ENCODE measurements around the gene CCL7.

Gene CCL7

DNA sequence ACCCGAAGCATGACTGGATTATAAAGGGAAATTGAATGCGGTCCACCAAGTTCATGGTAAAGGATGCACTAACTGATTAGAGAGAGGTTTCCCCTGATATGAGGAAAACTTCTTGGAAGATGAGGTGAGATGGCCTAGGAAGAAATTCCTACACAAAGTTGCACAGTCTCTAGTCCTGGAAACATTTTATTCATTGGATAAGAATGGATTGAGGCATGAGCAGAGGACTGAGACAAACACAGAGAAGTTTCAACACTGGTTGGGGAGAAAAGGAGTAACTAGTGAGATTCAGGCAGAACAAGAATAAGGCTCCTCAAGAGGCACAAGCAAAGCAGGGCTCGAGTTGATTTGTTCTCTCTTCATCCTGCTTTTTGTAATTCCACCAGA, 16.9 kb upstream of the CCL7 start:
- TF ChIP-seq GATA1 (IDR thresholded peaks at IDR 0.05; ENCODE audit: low read depth, low read length), result no peak
- TF ChIP-seq POLR2A (IDR thresholded peaks at IDR 0.05; ENCODE audit: low read length), result no peak
- no peak for DNase-seq

DNA sequence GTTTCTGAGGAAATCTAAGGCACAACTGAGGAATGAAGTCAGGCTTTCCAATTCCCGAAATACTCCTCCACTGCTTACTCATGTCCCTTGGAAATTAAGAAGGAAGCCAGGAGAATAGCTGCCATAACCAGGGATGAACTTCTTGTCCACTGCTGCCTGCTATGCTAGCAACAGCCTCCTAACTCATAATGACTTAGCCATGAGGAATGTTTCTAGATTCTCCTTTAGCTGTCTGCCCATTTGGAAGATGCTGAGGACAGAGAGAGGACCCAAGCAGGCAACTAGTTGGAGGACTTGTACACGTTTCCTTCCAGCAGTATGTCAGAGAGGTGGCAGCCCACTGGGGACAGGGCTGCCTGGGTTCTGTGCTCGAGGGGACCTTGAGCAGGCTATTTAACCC, 15.9 kb upstream of the CCL7 start:
- no peak for DNase-seq
- TF ChIP-seq POLR2A (IDR thresholded peaks at IDR 0.05; ENCODE audit: low read length), result no peak
- TF ChIP-seq GATA1 (IDR thresholded peaks at IDR 0.05; ENCODE audit: low read depth, low read length), result no peak

DNA sequence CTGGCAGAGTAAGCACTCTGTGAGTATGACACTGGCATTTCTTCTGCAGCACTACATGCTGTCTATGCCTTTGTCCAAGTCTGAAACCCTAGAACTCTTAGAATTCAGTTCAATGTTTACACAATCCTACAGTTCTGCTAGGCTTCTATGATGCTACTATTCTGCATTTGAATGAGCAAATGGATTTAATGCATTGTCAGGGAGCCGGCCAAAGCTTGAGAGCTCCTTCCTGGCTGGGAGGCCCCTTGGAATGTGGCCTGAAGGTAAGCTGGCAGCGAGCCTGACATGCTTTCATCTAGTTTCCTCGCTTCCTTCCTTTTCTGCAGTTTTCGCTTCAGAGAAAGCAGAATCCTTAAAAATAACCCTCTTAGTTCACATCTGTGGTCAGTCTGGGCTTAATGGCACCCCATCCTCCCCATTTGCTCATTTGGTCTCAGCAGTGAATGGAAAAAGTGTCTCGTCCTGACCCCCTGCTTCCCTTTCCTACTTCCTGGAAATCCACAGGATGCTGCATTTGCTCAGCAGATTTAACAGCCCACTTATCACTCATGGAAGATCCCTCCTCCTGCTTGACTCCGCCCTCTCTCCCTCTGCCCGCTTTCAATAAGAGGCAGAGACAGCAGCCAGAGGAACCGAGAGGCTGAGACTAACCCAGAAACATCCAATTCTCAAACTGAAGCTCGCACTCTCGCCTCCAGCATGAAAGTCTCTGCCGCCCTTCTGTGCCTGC, 15.2 kb upstream of the CCL7 start, which contains the start of gene CCL2:
Gene CCL2 (plus strand): TSS at position 635 of the 730 bp plus-strand sequence. CDS start 65 bp downstream, at position 700.
- no peak for DNase-seq
- TF ChIP-seq GATA1 (IDR thresholded peaks at IDR 0.05; ENCODE audit: low read depth, low read length) (no peak), POLR2A (IDR thresholded peaks at IDR 0.05; ENCODE audit: low read length) (no peak)

DNA sequence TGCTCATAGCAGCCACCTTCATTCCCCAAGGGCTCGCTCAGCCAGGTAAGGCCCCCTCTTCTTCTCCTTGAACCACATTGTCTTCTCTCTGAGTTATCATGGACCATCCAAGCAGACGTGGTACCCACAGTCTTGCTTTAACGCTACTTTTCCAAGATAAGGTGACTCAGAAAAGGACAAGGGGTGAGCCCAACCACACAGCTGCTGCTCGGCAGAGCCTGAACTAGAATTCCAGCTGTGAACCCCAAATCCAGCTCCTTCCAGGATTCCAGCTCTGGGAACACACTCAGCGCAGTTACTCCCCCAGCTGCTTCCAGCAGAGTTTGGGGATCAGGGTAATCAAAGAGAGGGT, 14.7 kb upstream of the CCL7 start:
- TF ChIP-seq POLR2A (IDR thresholded peaks at IDR 0.05; ENCODE audit: low read length), result no peak
- no peak for TF ChIP-seq GATA1 (IDR thresholded peaks at IDR 0.05; ENCODE audit: low read depth, low read length)
- no peak for DNase-seq

DNA sequence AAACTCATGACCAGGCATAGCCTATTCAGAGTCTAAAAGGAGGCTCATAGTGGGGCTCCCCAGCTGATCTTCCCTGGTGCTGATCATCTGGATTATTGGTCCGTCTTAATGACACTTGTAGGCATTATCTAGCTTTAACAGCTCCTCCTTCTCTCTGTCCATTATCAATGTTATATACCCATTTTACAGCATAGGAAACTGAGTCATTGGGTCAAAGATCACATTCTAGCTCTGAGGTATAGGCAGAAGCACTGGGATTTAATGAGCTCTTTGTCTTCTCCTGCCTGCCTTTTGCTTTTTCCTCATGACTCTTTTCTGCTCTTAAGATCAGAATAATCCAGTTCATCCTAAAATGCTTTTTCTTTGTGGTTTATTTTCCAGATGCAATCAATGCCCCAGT, 14.2 kb upstream of the CCL7 start:
- DNase-seq, result no peak
- TF ChIP-seq GATA1 (IDR thresholded peaks at IDR 0.05; ENCODE audit: low read depth, low read length) (no peak), POLR2A (IDR thresholded peaks at IDR 0.05; ENCODE audit: low read length) (no peak)

DNA sequence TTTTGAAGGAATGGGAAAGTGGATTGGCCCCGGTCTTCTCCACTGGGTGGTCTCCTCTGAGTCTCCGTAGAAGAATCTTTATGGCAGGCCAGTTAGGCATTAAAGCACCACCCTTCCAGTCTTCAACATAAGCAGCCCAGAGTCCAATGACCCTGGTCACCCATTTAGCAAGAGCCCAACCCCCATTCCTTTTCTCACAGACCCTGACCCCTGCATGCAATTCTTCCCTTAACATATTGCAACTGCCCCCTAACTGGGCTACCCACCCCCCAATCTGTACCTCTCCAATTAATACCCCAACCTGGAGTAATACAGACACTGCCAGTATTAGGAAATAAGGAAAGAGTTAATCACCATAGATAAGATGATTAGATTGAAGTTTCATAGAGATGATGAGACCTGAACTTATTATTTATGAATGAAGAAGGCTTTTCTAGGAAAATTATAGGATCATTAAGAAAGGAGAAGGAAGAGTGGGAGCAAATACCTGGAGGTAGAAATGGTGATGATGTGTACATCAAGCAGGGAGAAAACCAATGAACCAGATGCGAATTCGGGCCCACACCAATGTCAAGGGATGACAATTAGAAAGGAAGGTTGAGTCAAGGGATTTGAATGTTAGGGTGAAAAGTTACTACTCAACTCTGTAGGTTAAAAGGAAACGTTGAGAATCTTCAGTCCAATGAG, 12.6 kb upstream of the CCL7 start:
- TF ChIP-seq GATA1 (IDR thresholded peaks at IDR 0.05; ENCODE audit: low read depth, low read length), result no peak
- no peak for TF ChIP-seq POLR2A (IDR thresholded peaks at IDR 0.05; ENCODE audit: low read length)
- no peak for DNase-seq

DNA sequence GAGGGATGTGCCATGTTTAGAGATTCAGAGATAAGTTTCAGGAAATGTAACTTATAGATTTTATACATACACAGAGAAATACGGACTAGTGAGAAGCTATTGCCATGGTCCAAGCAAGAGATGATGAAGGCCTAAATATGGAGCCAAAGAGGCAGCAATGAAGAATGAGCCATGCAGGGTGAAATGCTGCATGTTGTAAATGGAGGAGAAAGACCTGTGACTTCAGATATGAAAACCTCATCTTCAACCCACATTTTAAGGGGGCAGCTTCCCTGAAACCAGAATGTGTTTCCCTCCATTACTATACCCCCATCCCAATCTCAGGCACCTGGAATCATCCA, 12.1 kb upstream of the CCL7 start:
- no peak for TF ChIP-seq POLR2A (IDR thresholded peaks at IDR 0.05; ENCODE audit: low read length)
- TF ChIP-seq GATA1 (IDR thresholded peaks at IDR 0.05; ENCODE audit: low read depth, low read length), result no peak
- no peak for DNase-seq

DNA sequence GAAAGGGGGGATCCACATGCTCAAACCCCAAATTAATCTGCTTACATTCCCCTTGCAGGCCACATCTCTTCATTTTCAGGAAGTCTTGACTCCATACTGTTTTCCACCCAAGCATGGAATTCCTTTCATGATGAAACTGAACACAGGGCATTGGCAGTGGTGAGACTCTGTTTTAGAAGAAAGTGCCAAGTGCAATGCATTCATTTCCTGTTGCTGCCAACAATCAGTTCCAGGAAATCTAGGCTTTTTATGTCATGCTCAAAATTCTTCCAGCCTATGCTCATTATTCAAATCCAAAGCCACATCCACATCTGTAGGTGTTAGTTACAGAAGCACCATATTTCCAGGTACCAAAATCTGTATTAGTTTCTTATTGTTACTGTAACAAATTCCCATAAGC, 10.9 kb upstream of the CCL7 start:
- no peak for DNase-seq
- TF ChIP-seq POLR2A (IDR thresholded peaks at IDR 0.05; ENCODE audit: low read length) (no peak), GATA1 (IDR thresholded peaks at IDR 0.05; ENCODE audit: low read depth, low read length) (no peak)

DNA sequence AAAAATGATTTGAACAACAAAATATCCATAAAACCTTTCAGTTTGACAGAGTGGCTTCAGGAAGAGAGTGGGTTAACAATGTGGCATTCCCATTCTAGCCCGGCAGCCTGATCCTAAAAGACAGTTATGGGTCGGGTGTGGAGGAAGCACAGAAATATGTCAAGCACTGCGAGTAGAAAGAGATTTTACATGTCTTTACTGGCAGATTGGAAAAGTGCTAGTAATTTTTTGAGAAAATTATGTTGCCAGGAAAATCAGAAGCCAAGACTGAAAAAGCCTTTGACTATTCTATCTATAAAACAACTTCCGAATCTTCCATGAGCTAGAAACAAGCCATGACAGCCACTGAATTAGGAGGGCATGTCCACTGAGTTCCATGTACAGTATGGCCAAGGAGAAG, 9.2 kb upstream of the CCL7 start:
- DNase-seq, result no peak
- TF ChIP-seq POLR2A (IDR thresholded peaks at IDR 0.05; ENCODE audit: low read length) (no peak), GATA1 (IDR thresholded peaks at IDR 0.05; ENCODE audit: low read depth, low read length) (no peak)

DNA sequence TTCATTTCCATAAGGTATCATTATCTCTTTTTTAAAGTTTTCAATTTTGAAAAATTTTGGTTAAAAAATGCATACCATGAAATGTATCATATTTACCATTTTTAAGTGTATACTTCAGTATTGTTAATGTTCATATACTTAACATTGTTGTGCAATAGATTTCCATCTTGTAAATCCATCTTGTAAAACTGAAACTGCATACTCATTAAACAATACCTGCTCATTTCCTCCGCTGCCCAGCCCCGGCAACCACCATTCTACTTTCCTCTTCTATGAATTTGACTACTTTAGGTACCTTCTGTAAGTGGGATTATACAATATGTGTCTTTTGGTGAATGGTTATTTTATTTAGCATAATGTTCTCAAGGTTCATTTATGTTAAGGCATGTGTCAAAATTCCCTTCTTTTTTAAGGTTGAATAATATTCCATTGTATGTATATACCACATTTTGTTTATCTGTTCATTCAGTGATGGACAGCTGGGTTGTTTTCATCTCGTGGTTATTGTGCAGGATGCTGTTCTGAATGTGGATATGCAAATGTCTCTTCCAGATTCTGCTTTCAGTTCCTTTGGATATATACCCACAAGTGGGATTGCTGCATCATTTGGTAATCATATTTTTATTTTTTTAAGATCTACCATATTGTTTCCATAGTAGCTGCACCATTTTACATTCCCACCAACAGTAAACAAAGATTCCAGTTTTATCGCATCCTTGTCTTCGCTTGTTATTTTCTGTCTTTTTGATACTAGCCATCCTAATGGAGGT, 8.3 kb upstream of the CCL7 start:
- no peak for TF ChIP-seq GATA1 (IDR thresholded peaks at IDR 0.05; ENCODE audit: low read depth, low read length)
- TF ChIP-seq POLR2A (IDR thresholded peaks at IDR 0.05; ENCODE audit: low read length), result no peak
- DNase-seq, result no peak

DNA sequence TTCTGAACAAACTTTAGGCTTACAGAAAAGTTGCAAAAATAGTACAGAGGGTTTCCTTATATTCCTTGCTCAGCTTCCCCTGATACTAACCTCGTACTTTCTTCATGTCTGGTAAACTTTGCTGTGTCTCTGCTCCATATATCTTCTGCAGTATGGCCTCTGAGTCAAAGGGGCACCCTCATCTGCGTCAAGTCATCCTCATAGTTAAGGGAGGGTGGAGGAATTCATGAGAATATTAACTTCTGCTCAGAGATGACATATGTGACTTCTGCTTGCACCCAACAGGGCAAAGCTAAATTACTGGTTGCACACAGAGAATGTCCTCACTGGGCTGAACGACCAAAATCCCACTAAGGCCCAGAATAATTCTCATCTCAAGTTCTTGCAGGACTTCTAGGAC, 4.3 kb upstream of the CCL7 start:
- TF ChIP-seq POLR2A (IDR thresholded peaks at IDR 0.05; ENCODE audit: low read length), result no peak
- no peak for TF ChIP-seq GATA1 (IDR thresholded peaks at IDR 0.05; ENCODE audit: low read depth, low read length)
- no peak for DNase-seq

DNA sequence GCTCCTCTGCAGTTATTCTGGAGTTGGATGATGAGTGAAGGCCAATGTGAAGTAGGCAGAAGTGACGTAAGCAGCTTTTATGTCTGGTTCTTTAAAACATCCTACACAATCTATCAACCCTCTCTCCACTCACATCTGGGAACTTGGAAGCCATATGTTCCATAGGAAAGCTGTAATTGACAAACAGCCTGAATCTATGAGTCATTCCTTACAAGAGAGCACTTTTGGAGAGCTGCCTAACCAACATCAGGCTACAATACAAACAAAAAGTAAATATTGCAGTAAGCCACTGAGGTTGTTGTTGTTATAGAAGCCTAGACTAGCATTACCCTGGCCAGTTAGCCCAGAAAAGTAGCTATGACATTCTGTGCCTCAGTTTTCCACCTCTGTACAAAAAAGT, 5.9 kb downstream of the CCL7 start:
- TF ChIP-seq GATA1 (IDR thresholded peaks at IDR 0.05; ENCODE audit: low read depth, low read length) (no peak), POLR2A (IDR thresholded peaks at IDR 0.05; ENCODE audit: low read length) (no peak)
- DNase-seq, result no peak

DNA sequence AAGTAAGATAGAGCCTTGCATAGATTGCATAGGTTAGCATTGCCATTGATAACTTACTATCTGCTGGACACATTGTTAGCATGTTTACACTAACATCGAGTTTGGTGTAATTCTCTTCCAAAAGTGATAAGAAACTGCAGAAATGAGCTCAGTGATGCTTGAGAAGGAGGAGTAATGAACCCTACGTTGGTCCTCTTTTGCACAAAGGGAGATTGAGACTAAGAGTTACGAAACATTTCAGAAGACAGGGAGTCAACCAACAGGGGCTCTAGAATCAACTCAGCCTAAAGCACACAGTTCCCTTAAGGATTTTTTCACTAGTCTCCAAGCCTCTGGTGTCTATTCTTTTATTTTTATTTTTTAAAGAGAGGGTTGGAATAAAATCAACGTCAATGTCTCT, 6.8 kb downstream of the CCL7 start:
- DNase-seq, result no peak
- no peak for TF ChIP-seq POLR2A (IDR thresholded peaks at IDR 0.05; ENCODE audit: low read length)
- no peak for TF ChIP-seq GATA1 (IDR thresholded peaks at IDR 0.05; ENCODE audit: low read depth, low read length)

DNA sequence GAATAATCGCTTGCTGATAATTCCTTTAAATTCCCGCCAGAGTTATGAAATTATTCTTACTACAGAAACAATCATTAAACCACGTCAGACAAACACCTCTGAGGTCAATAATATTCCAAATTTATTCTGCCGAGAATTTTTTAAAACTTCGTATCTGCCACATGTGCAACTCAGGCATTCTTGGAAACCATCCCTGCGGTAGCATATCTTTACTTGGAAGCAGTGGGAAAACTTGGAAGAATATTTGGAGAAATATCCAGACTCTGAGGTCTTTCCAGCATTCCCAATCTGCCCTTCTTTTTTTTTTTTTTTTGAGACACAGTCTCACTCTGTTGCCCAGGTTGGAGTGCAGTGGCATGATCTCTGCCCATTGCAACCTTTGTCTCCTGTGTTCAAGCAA, 13.6 kb downstream of the CCL7 start:
- no peak for TF ChIP-seq GATA1 (IDR thresholded peaks at IDR 0.05; ENCODE audit: low read depth, low read length)
- no peak for TF ChIP-seq POLR2A (IDR thresholded peaks at IDR 0.05; ENCODE audit: low read length)
- no peak for DNase-seq

Data from erythroblast (primary cell).